K562 (cell line): ENCODE measurements around the gene ATP10B. TPM values are rescaled to one million over a fixed set of nuclear protein-coding genes. Genes with fewer than 3 reads are reported as not detected.

ENCODE experiments used
- ATAC-seq: fragments of 200-7000 bp; cut with Tn5 transposase; 3 replicates; pipeline ENCODE4 v1.9.1; 2020; ENCODE audit warnings: moderate library complexity
- BruUV-seq: library from RNA; stranded (reverse); fragments of 400-500 nt; replicated peaks from 2 replicates; lab custom pipeline; 2021; lab: Mats Ljungman, UMichigan
- CTCF ChIA-PET: fragments of 300-600 bp; formaldehyde crosslinking; extraction: SDS; loops from one replicate; lab custom pipeline; 2021; ENCODE audit warnings: low intra/inter-chr PET ratio; lab: Yijun Ruan, JAX
- POLR2A ChIA-PET: fragments of 300-600, 350-650 bp; sonication (Branson Sonifier 250); formaldehyde crosslinking; extraction: SDS; loops from one replicate; lab custom pipeline; 2021; ENCODE audit warnings: antibody characterized with exemption, inconsistent platforms; lab: Yijun Ruan, JAX
- DNase-seq, 4 experiments: peaks; one replicate each; pipeline versions ENCODE4 v3.0.0 to v3.0.0-alpha.2; 2011 to 2018; ENCODE audit warnings: low spot score in 3 of 4, mixed read lengths in 3 of 4; ENCODE audit errors: extremely low read depth in 1 of 4
- FAIRE-seq: peaks from 2 replicates; lab custom pipeline; 2011; peaks lifted over from hg19 to GRCh38; lab: Jason Lieb, UNC
- H2AFZ ChIP-seq: 2 replicates; pipeline ENCODE4 v1.6.0; 2011; ENCODE audit warnings: low read depth, low read length, control low read depth, inconsistent platforms
- H3K27ac ChIP-seq: fragments of 200-600 bp; 3 replicates; pipeline ENCODE4 v1.8.0; 2011; ENCODE audit warnings: low read depth, mild to moderate bottlenecking, control low read depth, inconsistent platforms, low read length, moderate library complexity, mixed read lengths; ENCODE audit errors: extremely low read depth
- H3K27me3 ChIP-seq, 2 experiments: fragments of 300-600 bp in 1 of 2; 2 replicates in 1 of 2; 3 replicates in 1 of 2; pipeline versions ENCODE4 v1.6.0 to v1.8.0; 2011; ENCODE audit warnings: inconsistent platforms in 2 of 2, low read length in 2 of 2, mild to moderate bottlenecking in 1 of 2, mixed read lengths in 1 of 2, moderate library complexity in 1 of 2; ENCODE audit not compliant: control insufficient read depth in 2 of 2, insufficient read depth in 2 of 2
- H3K36me3 ChIP-seq: fragments of 300-600 bp; 3 replicates; pipeline ENCODE4 v1.8.0; 2011; ENCODE audit warnings: mild to moderate bottlenecking, low read length, inconsistent platforms; ENCODE audit not compliant: control insufficient read depth, insufficient read depth
- H3K4me1 ChIP-seq, 2 experiments: fragments of 200-600 bp in 1 of 2; replicated peaks in 1 of 2; 2 replicates in 1 of 2; 3 replicates in 1 of 2; pipeline versions ENCODE4 v1.5.1 to v1.8.0; 2011; ENCODE audit warnings: inconsistent platforms in 2 of 2, low read length in 2 of 2, mild to moderate bottlenecking in 1 of 2, mixed read lengths in 1 of 2, moderate library complexity in 1 of 2; ENCODE audit not compliant: control insufficient read depth in 2 of 2, insufficient read depth in 2 of 2
- H3K4me2 ChIP-seq: 2 replicates; pipeline ENCODE4 v1.6.1; 2011; ENCODE audit warnings: low read length, control low read depth, inconsistent platforms, mixed read lengths; ENCODE audit not compliant: insufficient read depth
- H3K4me3 ChIP-seq: fragments of 200-600 bp; sonication (generic), shearing (Covaris generic); 2 replicates; pipeline ENCODE4 v1.5.1; 2016; ENCODE audit warnings: control low read depth, inconsistent platforms
- H3K79me2 ChIP-seq: fragments of 200-600 bp; 3 replicates; pipeline ENCODE4 v1.8.0; 2011; ENCODE audit warnings: low read length, inconsistent platforms; ENCODE audit not compliant: control insufficient read depth, insufficient read depth
- H3K9ac ChIP-seq, 2 experiments: 2 replicates each; pipeline versions ENCODE4 v1.6.0 to v1.6.1; 2011; ENCODE audit warnings: low read depth in 2 of 2, low read length in 2 of 2, control low read depth in 1 of 2, inconsistent platforms in 1 of 2, mild to moderate bottlenecking in 1 of 2, mixed read lengths in 1 of 2; ENCODE audit not compliant: insufficient read depth in 1 of 2
- H3K9me1 ChIP-seq: one replicate; pipeline ENCODE4 v1.6.0; 2011; ENCODE audit warnings: inconsistent platforms, mild to moderate bottlenecking, low read length, moderate library complexity; ENCODE audit not compliant: control insufficient read depth, insufficient read depth
- H3K9me3 ChIP-seq: replicated peaks from 2 replicates; pipeline ENCODE4 v1.5.1; 2011; ENCODE audit warnings: low read depth, low read length, inconsistent platforms; ENCODE audit not compliant: control insufficient read depth, insufficient read depth
- H4K20me1 ChIP-seq: replicated peaks from 2 replicates; pipeline ENCODE4 v1.6.1; 2011; ENCODE audit warnings: low read length, inconsistent platforms, mixed read lengths; ENCODE audit not compliant: control insufficient read depth, insufficient read depth
- MEF2D ChIP-seq: conservative IDR thresholded peaks from 2 replicates; pipeline ENCODE4 v1.6.1; 2016; ENCODE audit warnings: low read depth, missing genetic modification characterization, missing compliant biosample characterization
- MLLT1 ChIP-seq, 2 experiments: fragments of 450-650 bp; IDR thresholded peaks; 2 replicates each; pipeline ENCODE4 v1.6.1; 2016
- NFE2 ChIP-seq: IDR thresholded peaks from 2 replicates; pipeline ENCODE4 v1.6.1; 2014; ENCODE audit warnings: antibody characterized with exemption, low read depth
- POLR2A ChIP-seq: fragments of 450-650 bp; conservative IDR thresholded peaks from 2 replicates; pipeline ENCODE4 v1.6.1; 2016
- TEAD4 ChIP-seq, 2 experiments: sonication (generic) in 1 of 2; formaldehyde crosslinking in 1 of 2; IDR thresholded peaks; 2 replicates each; pipeline versions ENCODE4 v1.6.1 to v1.8.0; 2012 to 2022; ENCODE audit warnings: borderline replicate concordance in 1 of 2, inconsistent platforms in 1 of 2, low read length in 1 of 2, mild to moderate bottlenecking in 1 of 2, missing genetic modification reagents in 1 of 2
- ZNF134 ChIP-seq: fragments of 250-450 bp; sonication (Bioruptor Pico); conservative IDR thresholded peaks from 2 replicates; pipeline ENCODE4 v1.4.0; 2020
- ZNF311 ChIP-seq: fragments of 250-450 bp; sonication (Bioruptor Pico); IDR thresholded peaks from 2 replicates; pipeline ENCODE4 v1.4.0; 2020; ENCODE audit warnings: mild to moderate bottlenecking, moderate library complexity
- whole genome bisulfite sequencing: fragments of 100-300 bp; shearing (Covaris generic); methylation state at CpG from one replicate; pipeline ENCODE4 v1.1.6; 2016; ENCODE audit warnings: low coverage, mixed read lengths; ENCODE audit not compliant: insufficient coverage; ENCODE audit errors: missing lambda C conversion rate; 5-methylcytosine and 5-hydroxymethylcytosine counted together
- in situ Hi-C: fragments of 300-500 bp; cut with MboI; formaldehyde crosslinking; loops from 4 replicates; pipeline ENCODE4 v1.15.0; 2018; ENCODE audit warnings: inconsistent platforms, mixed read lengths
- intact Hi-C: fragments of 100-400 bp; cut with micrococcal nuclease; formaldehyde crosslinking; loops from 2 replicates; pipeline ENCODE4 v1.14.2; 2022
- polyA plus RNA-seq, 8 experiments: library from polyadenylated mRNA; depleted of rRNA in 4 of 8; stranded (reverse) in 5 of 8; unstranded in 3 of 8; fragments of >200 nt; fragmentation: Nextera tagmentation in 2 of 8; fragmentation: Illumina TruSeq in 1 of 8; extraction: Ambion mirVana in 2 of 8; extraction: Trizol in 1 of 8; gene quantifications; 2 replicates each; pipeline versions ENCODE4 v1.2.1 to v1.2.3, GENCODE V29; 2011 to 2014; ENCODE audit warnings: inconsistent platforms in 1 of 8, missing spikeins in 1 of 8
- total RNA-seq, 7 experiments: library from RNA; depleted of rRNA in 6 of 7; stranded (reverse); fragments of >200 nt in 6 of 7; fragmentation: Illumina TruSeq in 2 of 7; extraction: Trizol in 2 of 7; gene quantifications; 2 replicates each; pipeline versions ENCODE4 v1.2.1 to v1.2.3, GENCODE V29; 2011 to 2021; ENCODE audit warnings: low replicate concordance in 1 of 7
- TF ChIP-seq, protein P1 (sequence below): conservative IDR thresholded peaks from 2 replicates; pipeline ENCODE4 v1.6.1; 2011; ENCODE audit warnings: low read depth, mild to moderate bottlenecking, low read length; ENCODE audit not compliant: control insufficient read depth

Gene ATP10B
- total and polyA plus RNA-seq, 9 of the 15 experiments (the other 6 are each of a cell fraction or from before 2014, with no cell fraction given): 0.04 TPM; not detected in 8

DNA sequence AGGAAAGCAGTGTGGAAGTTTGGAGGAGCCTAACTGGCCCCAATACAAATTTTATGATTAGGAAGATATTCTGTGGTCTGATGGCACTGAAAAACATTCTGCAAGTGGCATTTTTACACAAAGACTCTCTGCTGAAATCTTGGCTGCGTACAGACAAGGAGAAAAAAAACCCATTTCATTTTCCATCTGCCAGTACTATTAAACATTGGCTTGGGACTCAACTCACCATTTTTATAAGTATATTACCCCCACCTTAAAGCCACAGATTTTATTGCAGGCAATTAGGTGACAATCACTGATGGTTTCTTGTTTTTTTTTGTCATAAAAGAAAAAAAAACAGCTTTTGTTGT lies 223.4 kb downstream of the ATP10B start (continued):
- TF ChIP-seq MEF2D (tag) (no peak), ZNF311 (CRISPR knock-in tag) (no peak), POLR2A (no peak)
- TF ChIP-seq, protein P1, sequence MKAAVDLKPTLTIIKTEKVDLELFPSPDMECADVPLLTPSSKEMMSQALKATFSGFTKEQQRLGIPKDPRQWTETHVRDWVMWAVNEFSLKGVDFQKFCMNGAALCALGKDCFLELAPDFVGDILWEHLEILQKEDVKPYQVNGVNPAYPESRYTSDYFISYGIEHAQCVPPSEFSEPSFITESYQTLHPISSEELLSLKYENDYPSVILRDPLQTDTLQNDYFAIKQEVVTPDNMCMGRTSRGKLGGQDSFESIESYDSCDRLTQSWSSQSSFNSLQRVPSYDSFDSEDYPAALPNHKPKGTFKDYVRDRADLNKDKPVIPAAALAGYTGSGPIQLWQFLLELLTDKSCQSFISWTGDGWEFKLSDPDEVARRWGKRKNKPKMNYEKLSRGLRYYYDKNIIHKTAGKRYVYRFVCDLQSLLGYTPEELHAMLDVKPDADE: no peak

- Histone ChIP-seq H3K79me2 (no peaks in the 10 kb centered on the region), H3K4me2 (no peak overlapping the region), H3K27ac (no peak overlapping the region), H3K27me3 (no peaks in the 10 kb centered on the region), H4K20me1 (no peaks in the 10 kb centered on the region), H3K9me1 (no peaks in the 10 kb centered on the region), H3K4me3 (no peak overlapping the region), H3K9me3 (no peaks in the 10 kb centered on the region), H2AFZ (no peak overlapping the region), H3K4me1 (no peaks in the 10 kb centered on the region), H3K9ac (no peak overlapping the region), H3K36me3 (no peaks in the 10 kb centered on the region)
- ChIA-PET POLR2A (interaction anchor here (0.5 kb wide), 1 partner anchor 13 kb away, joined by 3 read pairs; no protein-coding TSS in a partner anchor), CTCF (no interaction called here)
- no TSS peak for BruUV-seq
- no peak for DNase-seq
- in situ Hi-C loops: no loop called here
- WGBS: 0% methylated on average over 4 of the region's 5 CpGs
- intact Hi-C loops: no loop called here
- ATAC-seq: no peak
- TF ChIP-seq TEAD4 (IDR thresholded peaks at IDR 0.05; ENCODE audit: low read length) (no peak), TEAD4 (CRISPR knock-in tag; IDR thresholded peaks at IDR 0.05; ENCODE audit: borderline replicate concordance) (no peak), MLLT1 (IDR thresholded peaks at IDR 0.05) (no peak), ZNF134 (CRISPR knock-in tag) (no peak), NFE2 (no peak)
- no peak for FAIRE-seq
Observed at GRCh38 chr5:160627921-160628618, 223.9 kb downstream of the ATP10B start.
